A673 (cell line): ENCODE measurements around the gene SERPINC1. TPM values are rescaled to one million over a fixed set of nuclear protein-coding genes. Genes with fewer than 3 reads are reported as not detected.

Experiments used
- BruUV-seq: library from RNA; stranded (reverse); fragments of 400-500 nt; replicated peaks from 2 replicates; lab custom pipeline; 2021; lab: Mats Ljungman, UMichigan
- CTCF ChIA-PET: fragments of 300-600 bp; sonication (Branson Sonifier 250); formaldehyde crosslinking; loops from one replicate; lab custom pipeline; 2022; ENCODE audit warnings: antibody characterized with exemption; lab: Charles Lee
- POLR2A ChIA-PET: fragments of 300-600 bp; sonication (Branson Sonifier 250); formaldehyde crosslinking; loops from one replicate; lab custom pipeline; 2022; ENCODE audit warnings: antibody characterized with exemption; ENCODE audit not compliant: low non-redundant PET; lab: Charles Lee
- DNase-seq: peaks from one replicate; pipeline ENCODE4 v3.0.0-alpha.2; 2015; ENCODE audit warnings: low spot score
- H3K27ac ChIP-seq: fragments of 200-600 bp; sonication (generic); 2 replicates; pipeline ENCODE4 v1.5.1; 2016; ENCODE audit warnings: mixed run types, low read depth, mild to moderate bottlenecking, mixed read lengths, antibody characterized with exemption, low read length; ENCODE audit not compliant: poor library complexity, severe bottlenecking
- H3K27me3 ChIP-seq: fragments of 200-600 bp; sonication (generic); replicated peaks from 2 replicates; pipeline ENCODE4 v1.6.1; 2017; ENCODE audit warnings: mixed run types, low read depth, mild to moderate bottlenecking, mixed read lengths, antibody characterized with exemption, low read length; ENCODE audit not compliant: insufficient read depth, poor library complexity
- H3K36me3 ChIP-seq: fragments of 200-600 bp; sonication (generic); 2 replicates; pipeline ENCODE4 v1.6.1; 2016; ENCODE audit warnings: mixed run types, mild to moderate bottlenecking, mixed read lengths, antibody characterized with exemption, low read length; ENCODE audit not compliant: insufficient read depth, poor library complexity, severe bottlenecking
- H3K4me1 ChIP-seq: fragments of 200-600 bp; sonication (generic); 2 replicates; pipeline ENCODE4 v1.6.1; 2017; ENCODE audit warnings: mixed run types, mild to moderate bottlenecking, mixed read lengths, antibody characterized with exemption, low read length; ENCODE audit not compliant: insufficient read depth, poor library complexity, severe bottlenecking
- H3K4me3 ChIP-seq: fragments of 200-600 bp; sonication (generic); 2 replicates; pipeline ENCODE4 v1.5.1; 2016; ENCODE audit warnings: low read depth, mixed run types, mild to moderate bottlenecking, mixed read lengths, low read length; ENCODE audit not compliant: poor library complexity, severe bottlenecking
- H3K9me3 ChIP-seq: fragments of 200-600 bp; sonication (generic); 2 replicates; pipeline ENCODE4 v1.6.1; 2016; ENCODE audit warnings: mixed run types, low read depth, mild to moderate bottlenecking, mixed read lengths, antibody characterized with exemption, low read length; ENCODE audit not compliant: poor library complexity, severe bottlenecking
- CTCF ChIP-seq: fragments of 300-800, 200-600 bp; sonication (generic); conservative IDR thresholded peaks from 2 replicates; pipeline ENCODE4 v1.5.1; 2017; ENCODE audit warnings: low read depth, mild to moderate bottlenecking, antibody characterized with exemption, low read length, moderate library complexity, mixed read lengths
- EZH2 ChIP-seq: fragments of 200-600 bp; sonication (generic); IDR thresholded peaks from 2 replicates; pipeline ENCODE4 v1.6.1; 2017; ENCODE audit warnings: borderline replicate concordance, low read depth, mild to moderate bottlenecking, mixed read lengths, antibody characterized with exemption, low read length; ENCODE audit not compliant: poor library complexity, severe bottlenecking
- intact Hi-C: fragments of 100-400 bp; cut with micrococcal nuclease; formaldehyde crosslinking; loops from one replicate; pipeline ENCODE4 v1.10.0; 2022; ENCODE audit not compliant: unreplicated experiment
- total RNA-seq: library from RNA; stranded (reverse); gene quantifications from 2 replicates; pipeline ENCODE4 v1.2.3, GENCODE V29; 2021

SERPINC1 gene
- total RNA-seq, 1 experiment from 2014 or later = not detected

- intact Hi-C loops = no loop called here
- Histone ChIP-seq H3K9me3 (no peaks in the 10 kb centered on the region), H3K4me3 (no peak overlapping the region), H3K27me3 (no peaks in the 10 kb centered on the region), H3K4me1 (no peaks in the 10 kb centered on the region), H3K36me3 (no peaks in the 10 kb centered on the region), H3K27ac (no peak overlapping the region)
- DNase-seq = no peak
- ChIA-PET CTCF (no interaction called here), POLR2A (no interaction called here)
- no TSS peak for BruUV-seq
- TF ChIP-seq EZH2 (no peak), CTCF (no peak)
These were observed 4.0 kb downstream of the SERPINC1 start for GRCh38 chr1:173913111-173913510.

- ChIA-PET CTCF (no interaction called here), POLR2A (no interaction called here)
- TF ChIP-seq CTCF = no peak
- no peak for TF ChIP-seq EZH2
- Histone ChIP-seq H3K9me3 (no peaks in the 10 kb centered on the region), H3K27me3 (no peaks in the 10 kb centered on the region), H3K4me3 (no peak overlapping the region), H3K27ac (no peak overlapping the region), H3K4me1 (no peaks in the 10 kb centered on the region), H3K36me3 (no peaks in the 10 kb centered on the region)
- intact Hi-C loops = no loop called here
- no TSS peak for BruUV-seq
- DNase-seq = no peak
These were observed 13.1 kb downstream of the SERPINC1 start for GRCh38 chr1:173903827-173904531.

GRCh38 chr1:173900992-173901391 is 16.1 kb downstream of the SERPINC1 start:
- H3K27ac ChIP-seq = no peak overlapping the region
- BruUV-seq = no TSS peak
- no peak for DNase-seq
- ChIA-PET POLR2A (no interaction called here), CTCF (no interaction called here)
- no peaks in the 10 kb centered on the region for H3K4me1 ChIP-seq
- H3K9me3 ChIP-seq = no peaks in the 10 kb centered on the region
- H3K36me3 ChIP-seq = no peaks in the 10 kb centered on the region
- no peak overlapping the region for H3K4me3 ChIP-seq
- no peaks in the 10 kb centered on the region for H3K27me3 ChIP-seq
- no peak for TF ChIP-seq CTCF
- no peak for TF ChIP-seq EZH2
- intact Hi-C loops = no loop called here
